ENCODE data around the gene OR5L2.

The OR5L2 gene

GRCh38 chr11:55826919-55827318 is at the start of gene OR5L2:
Gene OR5L2 (plus strand): TSS chr11:55827219. CDS start chr11:55827219, 0 bp downstream.
- H3K36me3 ChIP-seq (ENCODE audit: control insufficient read depth, insufficient read depth, low read length): no peaks in the 10 kb centered on the region
- no peak within 1 kb of the TSS for H3K4me3 ChIP-seq (ENCODE audit: low read depth, low read length)
- peaks cover 30% of the 10 kb centered on the region for H3K9me3 ChIP-seq (ENCODE audit: control insufficient read depth, insufficient read depth, low read length)
- H3K4me1 ChIP-seq (ENCODE audit: control insufficient read depth, insufficient read depth, low read length): no peaks in the 10 kb centered on the region
- H3K27me3 ChIP-seq (ENCODE audit: control insufficient read depth, insufficient read depth, low read length): no peaks in the 10 kb centered on the region
- no peak within 1 kb of the TSS for H3K9ac ChIP-seq (ENCODE audit: low read depth, low read length)

GRCh38 chr11:55791606-55792005 is 35.4 kb upstream of the OR5L2 start:
- Histone ChIP-seq H3K9me3 (ENCODE audit: control insufficient read depth, insufficient read depth, low read length) (peaks cover 18% of the 10 kb centered on the region), H3K27me3 (ENCODE audit: control insufficient read depth, insufficient read depth, low read length) (no peaks in the 10 kb centered on the region), H3K36me3 (ENCODE audit: control insufficient read depth, insufficient read depth, low read length) (no peaks in the 10 kb centered on the region), H3K4me3 (ENCODE audit: low read depth, low read length) (no peak overlapping the region), H3K9ac (ENCODE audit: low read depth, low read length) (no peak overlapping the region), H3K4me1 (ENCODE audit: control insufficient read depth, insufficient read depth, low read length) (no peaks in the 10 kb centered on the region)

GRCh38 chr11:55793321-55793720 is 33.7 kb upstream of the OR5L2 start:
- H3K27me3 ChIP-seq (ENCODE audit: control insufficient read depth, insufficient read depth, low read length): no peaks in the 10 kb centered on the region
- H3K36me3 ChIP-seq (ENCODE audit: control insufficient read depth, insufficient read depth, low read length): no peaks in the 10 kb centered on the region
- peaks cover 11% of the 10 kb centered on the region for H3K9me3 ChIP-seq (ENCODE audit: control insufficient read depth, insufficient read depth, low read length)
- no peak overlapping the region for H3K4me3 ChIP-seq (ENCODE audit: low read depth, low read length)
- no peak overlapping the region for H3K9ac ChIP-seq (ENCODE audit: low read depth, low read length)
- H3K4me1 ChIP-seq (ENCODE audit: control insufficient read depth, insufficient read depth, low read length): no peaks in the 10 kb centered on the region

- Histone ChIP-seq H3K9me3 (ENCODE audit: control insufficient read depth, insufficient read depth, low read length) (peaks cover 19% of the 10 kb centered on the region), H3K4me1 (ENCODE audit: control insufficient read depth, insufficient read depth, low read length) (no peaks in the 10 kb centered on the region), H3K4me3 (ENCODE audit: low read depth, low read length) (no peak within 1 kb of the TSS), H3K27me3 (ENCODE audit: control insufficient read depth, insufficient read depth, low read length) (no peaks in the 10 kb centered on the region), H3K36me3 (ENCODE audit: control insufficient read depth, insufficient read depth, low read length) (no peaks in the 10 kb centered on the region), H3K9ac (ENCODE audit: low read depth, low read length) (no peak within 1 kb of the TSS)
Observed at GRCh38 chr11:55795256-55795655, 31.8 kb upstream of the OR5L2 start, which contains the start of gene OR5D14. Gene OR5D14 (plus strand): TSS chr11:55795556. CDS start chr11:55795556, 0 bp downstream.

- no peak overlapping the region for H3K4me3 ChIP-seq (ENCODE audit: low read depth, low read length)
- no peaks in the 10 kb centered on the region for H3K36me3 ChIP-seq (ENCODE audit: control insufficient read depth, insufficient read depth, low read length)
- no peak overlapping the region for H3K9ac ChIP-seq (ENCODE audit: low read depth, low read length)
- H3K27me3 ChIP-seq (ENCODE audit: control insufficient read depth, insufficient read depth, low read length): no peaks in the 10 kb centered on the region
- H3K9me3 ChIP-seq (ENCODE audit: control insufficient read depth, insufficient read depth, low read length): peaks cover 19% of the 10 kb centered on the region
- H3K4me1 ChIP-seq (ENCODE audit: control insufficient read depth, insufficient read depth, low read length): no peaks in the 10 kb centered on the region
Observed at GRCh38 chr11:55806248-55806647, 20.8 kb upstream of the OR5L2 start.

- H3K27me3 ChIP-seq (ENCODE audit: control insufficient read depth, insufficient read depth, low read length): no peaks in the 10 kb centered on the region
- H3K9ac ChIP-seq (ENCODE audit: low read depth, low read length): no peak within 1 kb of the TSS
- H3K36me3 ChIP-seq (ENCODE audit: control insufficient read depth, insufficient read depth, low read length): peaks cover 2% of the 10 kb centered on the region
- H3K4me1 ChIP-seq (ENCODE audit: control insufficient read depth, insufficient read depth, low read length): no peaks in the 10 kb centered on the region
- H3K4me3 ChIP-seq (ENCODE audit: low read depth, low read length): no peak within 1 kb of the TSS
- peaks cover 18% of the 10 kb centered on the region for H3K9me3 ChIP-seq (ENCODE audit: control insufficient read depth, insufficient read depth, low read length)
Observed at GRCh38 chr11:55811067-55811466, 16.0 kb upstream of the OR5L2 start, which contains the start of gene OR5L1. Gene OR5L1 (plus strand): TSS chr11:55811367. CDS start chr11:55811467, 100 bp downstream.

GRCh38 chr11:55819330-55819729 is 7.7 kb upstream of the OR5L2 start, which contains the start of gene OR5D18:
Gene OR5D18 (plus strand): TSS chr11:55819630. CDS start chr11:55819630, 0 bp downstream.
- no peak within 1 kb of the TSS for H3K9ac ChIP-seq (ENCODE audit: low read depth, low read length)
- no peak within 1 kb of the TSS for H3K4me3 ChIP-seq (ENCODE audit: low read depth, low read length)
- no peaks in the 10 kb centered on the region for H3K27me3 ChIP-seq (ENCODE audit: control insufficient read depth, insufficient read depth, low read length)
- H3K4me1 ChIP-seq (ENCODE audit: control insufficient read depth, insufficient read depth, low read length): no peaks in the 10 kb centered on the region
- H3K9me3 ChIP-seq (ENCODE audit: control insufficient read depth, insufficient read depth, low read length): peaks cover 6% of the 10 kb centered on the region
- H3K36me3 ChIP-seq (ENCODE audit: control insufficient read depth, insufficient read depth, low read length): peaks cover 2% of the 10 kb centered on the region

GRCh38 chr11:55838452-55838851 is 11.4 kb downstream of the OR5L2 start, which contains the start of gene OR5D16:
Gene OR5D16 (plus strand): TSS chr11:55838752. CDS start chr11:55838752, 0 bp downstream.
- Histone ChIP-seq H3K4me3 (ENCODE audit: low read depth, low read length) (no peak within 1 kb of the TSS), H3K4me1 (ENCODE audit: control insufficient read depth, insufficient read depth, low read length) (no peaks in the 10 kb centered on the region), H3K36me3 (ENCODE audit: control insufficient read depth, insufficient read depth, low read length) (no peaks in the 10 kb centered on the region), H3K27me3 (ENCODE audit: control insufficient read depth, insufficient read depth, low read length) (no peaks in the 10 kb centered on the region), H3K9me3 (ENCODE audit: control insufficient read depth, insufficient read depth, low read length) (peaks cover 18% of the 10 kb centered on the region), H3K9ac (ENCODE audit: low read depth, low read length) (no peak within 1 kb of the TSS)

GRCh38 chr11:55847453-55847852 is 20.4 kb downstream of the OR5L2 start:
- H3K27me3 ChIP-seq (ENCODE audit: control insufficient read depth, insufficient read depth, low read length): no peaks in the 10 kb centered on the region
- no peaks in the 10 kb centered on the region for H3K36me3 ChIP-seq (ENCODE audit: control insufficient read depth, insufficient read depth, low read length)
- H3K9me3 ChIP-seq (ENCODE audit: control insufficient read depth, insufficient read depth, low read length): peaks cover 2% of the 10 kb centered on the region
- no peak overlapping the region for H3K9ac ChIP-seq (ENCODE audit: low read depth, low read length)
- no peaks in the 10 kb centered on the region for H3K4me1 ChIP-seq (ENCODE audit: control insufficient read depth, insufficient read depth, low read length)
- H3K4me3 ChIP-seq (ENCODE audit: low read depth, low read length): no peak overlapping the region

GRCh38 chr11:55849037-55849436 is 22.0 kb downstream of the OR5L2 start:
- Histone ChIP-seq H3K27me3 (ENCODE audit: control insufficient read depth, insufficient read depth, low read length) (no peaks in the 10 kb centered on the region), H3K36me3 (ENCODE audit: control insufficient read depth, insufficient read depth, low read length) (no peaks in the 10 kb centered on the region), H3K9me3 (ENCODE audit: control insufficient read depth, insufficient read depth, low read length) (peaks cover 2% of the 10 kb centered on the region), H3K9ac (ENCODE audit: low read depth, low read length) (no peak overlapping the region), H3K4me1 (ENCODE audit: control insufficient read depth, insufficient read depth, low read length) (no peaks in the 10 kb centered on the region), H3K4me3 (ENCODE audit: low read depth, low read length) (no peak overlapping the region)

GRCh38 chr11:55852141-55852540 is 25.1 kb downstream of the OR5L2 start:
- H3K4me1 ChIP-seq (ENCODE audit: control insufficient read depth, insufficient read depth, low read length): no peaks in the 10 kb centered on the region
- no peak overlapping the region for H3K9ac ChIP-seq (ENCODE audit: low read depth, low read length)
- H3K9me3 ChIP-seq (ENCODE audit: control insufficient read depth, insufficient read depth, low read length): peaks cover 2% of the 10 kb centered on the region
- H3K4me3 ChIP-seq (ENCODE audit: low read depth, low read length): no peak overlapping the region
- H3K27me3 ChIP-seq (ENCODE audit: control insufficient read depth, insufficient read depth, low read length): no peaks in the 10 kb centered on the region
- no peaks in the 10 kb centered on the region for H3K36me3 ChIP-seq (ENCODE audit: control insufficient read depth, insufficient read depth, low read length)

- Histone ChIP-seq H3K4me1 (ENCODE audit: control insufficient read depth, insufficient read depth, low read length) (no peaks in the 10 kb centered on the region), H3K9ac (ENCODE audit: low read depth, low read length) (no peak overlapping the region), H3K9me3 (ENCODE audit: control insufficient read depth, insufficient read depth, low read length) (peaks cover 6% of the 10 kb centered on the region), H3K4me3 (ENCODE audit: low read depth, low read length) (no peak overlapping the region), H3K27me3 (ENCODE audit: control insufficient read depth, insufficient read depth, low read length) (no peaks in the 10 kb centered on the region), H3K36me3 (ENCODE audit: control insufficient read depth, insufficient read depth, low read length) (no peaks in the 10 kb centered on the region)
Observed at GRCh38 chr11:55854704-55855103, 27.7 kb downstream of the OR5L2 start.

Data from iPS-15b (cell line).